Stimulated activated CD4-positive, alpha-beta T cell treated with anti-CD3 and anti-CD28 coated beads, TNF-alpha, amount 100 ng/mL, for 24 hours (primary cell): ENCODE data around the gene TMEM101.
"Not testable (repeated sequence)": the region's sequence is repeated elsewhere in the genome, so short reads cannot be mapped to it uniquely, and the experiment has no call there.

Experiments used
- DNase-seq, 3 experiments: peaks; one replicate each; pipeline ENCODE4 v3.0.0-alpha.2; 2020; ENCODE audit warnings: low read depth in 3 of 3

Gene TMEM101

DNA sequence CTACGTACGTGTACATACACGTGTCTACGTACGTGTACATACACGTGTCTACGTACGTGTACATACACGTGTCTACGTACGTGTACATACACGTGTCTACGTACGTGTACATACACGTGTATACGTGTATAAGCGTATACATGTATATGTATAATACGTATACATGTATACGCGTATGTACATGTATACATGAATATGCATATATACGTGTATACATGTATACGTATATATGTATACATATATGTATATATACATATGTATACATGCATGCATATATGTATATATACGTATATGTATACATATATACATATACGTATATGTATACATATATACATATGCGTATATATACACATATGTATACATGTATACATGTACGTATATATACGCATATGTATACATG, 38.9 kb downstream of the TMEM101 start:
- DNase-seq, result no peak

GRCh38 chr17:43974382-43975266, 40.1 kb downstream of the TMEM101 start:
- DNase-seq, result no peak

DNA sequence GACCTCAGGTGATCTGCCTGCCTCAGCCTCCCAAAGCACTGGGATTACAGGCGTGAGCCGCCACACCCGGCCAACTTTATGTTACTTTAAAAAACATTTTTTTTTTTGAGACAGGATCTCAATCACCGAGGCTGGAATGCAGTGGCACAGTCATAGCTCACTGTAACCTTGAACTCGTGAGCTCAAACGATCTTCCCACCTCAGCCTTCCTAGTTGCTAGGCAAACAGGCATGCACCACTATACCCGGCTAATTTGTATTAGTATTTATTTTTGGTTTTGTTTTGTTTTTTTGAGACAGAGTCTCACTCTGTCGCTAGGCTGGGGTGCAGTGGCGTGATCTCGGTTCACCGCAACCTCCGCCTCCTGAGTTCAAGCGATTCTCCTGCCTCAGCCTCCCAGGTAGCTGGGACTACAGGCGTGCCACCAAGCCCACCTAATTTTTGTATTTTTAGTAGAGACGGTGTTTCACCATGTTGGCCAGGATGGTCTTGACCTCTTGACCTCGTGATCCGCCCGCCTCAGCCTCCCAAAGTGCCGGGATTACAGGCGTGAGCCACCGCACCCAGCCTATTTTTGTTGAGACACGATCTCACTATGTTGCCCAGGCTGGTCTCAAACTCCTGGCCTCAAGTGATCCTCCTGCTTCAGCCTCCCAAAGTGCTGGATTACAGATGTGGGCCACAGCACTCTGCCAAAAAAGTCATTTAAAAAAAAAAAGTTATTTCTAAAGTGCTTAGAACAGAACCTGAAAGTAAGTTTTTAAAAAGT, 42.1 kb downstream of the TMEM101 start:
- not testable (repeated sequence) for DNase-seq

GRCh38 chr17:43971436-43971835, 43.3 kb downstream of the TMEM101 start:
- not testable (repeated sequence) for DNase-seq

GRCh38 chr17:43970366-43970765, 44.4 kb downstream of the TMEM101 start:
- DNase-seq, result no peak

DNA sequence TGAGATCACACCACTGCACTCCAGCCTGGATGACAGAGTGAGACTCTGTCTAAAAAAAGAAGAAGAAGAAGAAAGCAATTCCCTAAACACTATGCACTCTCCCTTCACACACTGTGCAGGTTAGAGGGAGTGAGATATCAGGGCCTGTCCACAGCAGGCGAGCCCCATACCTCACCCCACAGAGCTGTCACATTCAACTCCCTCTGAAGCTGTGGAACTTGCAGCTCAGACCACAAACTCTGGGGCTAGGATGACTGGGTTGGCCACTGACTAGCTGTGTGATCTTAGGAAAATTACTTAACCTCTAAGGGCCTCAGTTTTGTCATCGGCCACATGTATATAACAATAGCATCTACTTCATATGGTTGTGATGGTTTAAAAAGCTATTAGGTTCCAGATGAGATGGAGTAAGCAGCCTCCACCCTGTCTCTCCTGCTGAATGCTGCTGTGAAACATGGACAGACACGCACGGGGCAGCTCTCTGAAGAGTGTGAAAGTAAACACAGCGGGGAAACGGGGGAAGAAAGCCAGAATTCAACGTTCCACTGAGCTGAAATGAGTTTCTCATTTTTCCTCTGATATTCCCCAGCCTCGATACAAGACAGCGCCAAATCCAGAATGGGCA, 47.4 kb downstream of the TMEM101 start:
- DNase-seq, result no peak

GRCh38 chr17:43966276-43966675, 48.5 kb downstream of the TMEM101 start:
- DNase-seq, result no peak

GRCh38 chr17:43962479-43962878, 52.3 kb downstream of the TMEM101 start:
- no peak for DNase-seq

- DNase-seq, result no peak
Measured at GRCh38 chr17:43961954-43962353, 52.8 kb downstream of the TMEM101 start.

- DNase-seq, result not testable (repeated sequence)
Measured at GRCh38 chr17:43961292-43961691, 53.5 kb downstream of the TMEM101 start.
